Glomerular endothelial cell (primary cell): Measurements from ENCODE around the gene CDH8. TPM values are rescaled to one million over a fixed set of nuclear protein-coding genes. Genes with fewer than 3 reads are reported as not detected.
"Not testable (repeated sequence)": the region's sequence is repeated elsewhere in the genome, so short reads cannot be mapped to it uniquely, and the experiment has no call there.

ENCODE experiments used
- DNase-seq: peaks from one replicate; pipeline ENCODE4 v3.0.0-alpha.2; 2011; ENCODE audit warnings: low read depth, low spot score; ENCODE audit errors: extremely low read depth
- total RNA-seq: library from RNA; depleted of rRNA; stranded (reverse); fragments of >200 nt; gene quantifications from 2 replicates; pipeline ENCODE4 v1.2.3, GENCODE V29; 2015

CDH8 gene
- total RNA-seq, 1 donor from 2014 or later = 1.5 TPM

DNA sequence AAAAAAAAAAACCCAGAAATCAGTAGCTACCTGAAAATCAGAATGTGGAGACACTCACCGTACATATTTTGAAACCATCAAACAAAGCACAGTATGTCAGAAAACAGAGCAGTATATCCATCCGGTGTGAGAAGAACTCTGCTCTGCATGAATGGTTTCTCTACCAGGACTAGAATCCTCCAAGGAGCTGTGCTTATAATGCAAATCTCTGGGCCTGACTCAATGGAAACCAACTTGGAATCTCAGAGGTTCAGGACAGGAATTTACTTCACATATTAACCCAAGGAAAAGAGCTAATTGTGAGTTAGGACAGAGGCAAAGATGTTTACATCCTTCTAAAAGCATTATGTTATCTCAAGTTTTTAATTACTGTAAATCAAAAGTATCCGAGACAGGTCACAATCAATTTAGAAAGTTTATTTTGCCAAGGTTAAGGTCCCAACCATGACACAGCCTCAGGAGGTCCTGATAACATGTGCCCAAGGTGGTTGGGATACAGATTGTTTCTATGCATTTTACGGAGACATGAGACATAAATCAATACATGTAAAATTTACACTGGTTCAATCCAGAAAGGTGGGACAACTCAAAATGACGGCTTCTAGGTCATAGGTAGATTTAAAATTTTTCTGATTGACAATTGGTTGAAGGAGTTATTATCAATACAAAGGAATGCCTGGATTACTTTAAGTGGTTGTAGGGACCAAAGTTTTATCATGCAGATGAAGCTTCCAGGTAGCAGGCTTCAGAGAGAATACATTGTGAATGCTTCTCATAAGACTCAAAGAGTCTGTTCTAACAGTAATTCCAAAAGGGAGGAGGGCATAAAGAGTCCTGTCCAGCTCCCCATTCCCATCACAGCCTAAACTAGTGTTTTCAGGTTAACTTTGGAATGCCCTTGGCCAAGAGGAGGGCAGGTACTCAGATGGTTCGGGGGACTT, 164.1 kb downstream of the CDH8 start:
- DNase-seq = no peak

DNA sequence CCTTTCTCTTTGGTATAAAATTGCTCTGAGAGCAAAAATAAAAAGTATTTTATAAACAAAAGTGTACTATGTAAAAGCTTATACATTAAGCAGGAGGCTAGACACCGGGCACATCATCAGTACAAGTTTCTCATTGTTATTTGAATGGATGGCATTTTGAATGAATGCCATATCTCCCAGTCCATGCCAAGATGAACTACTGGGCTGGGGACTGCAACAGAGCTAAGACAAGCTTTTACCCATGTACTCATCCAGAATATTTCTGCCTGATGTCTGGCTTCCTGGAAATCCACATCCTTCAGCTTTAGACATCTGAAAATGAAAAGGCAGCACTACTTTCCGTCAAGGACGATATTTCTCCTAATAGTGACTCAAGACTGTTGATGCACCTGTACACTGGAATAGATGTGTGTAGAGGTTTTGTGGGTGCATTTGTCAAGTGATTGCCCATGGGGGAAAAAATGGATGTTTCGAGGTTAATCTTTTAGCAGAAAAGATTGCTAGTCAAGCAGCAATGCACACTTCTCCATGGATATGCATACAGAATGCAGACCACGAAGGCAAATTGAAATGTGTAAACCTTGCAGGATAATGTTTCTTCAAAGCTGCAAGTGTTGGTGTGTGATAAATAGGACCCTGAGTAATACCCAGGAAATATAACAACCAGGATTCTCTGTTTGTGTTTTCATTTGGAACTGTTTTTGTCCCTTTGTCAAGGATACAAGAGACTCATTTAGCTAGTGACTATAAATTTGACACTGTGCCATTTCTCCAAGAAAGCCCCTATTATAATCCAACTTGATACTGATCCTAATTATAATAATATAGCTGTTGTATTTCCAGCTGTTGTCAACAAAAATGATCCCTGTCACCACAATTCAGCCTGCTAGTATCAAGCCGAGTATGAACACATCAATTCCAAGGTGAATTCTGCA, 173.8 kb downstream of the CDH8 start:
- no peak for DNase-seq

DNA sequence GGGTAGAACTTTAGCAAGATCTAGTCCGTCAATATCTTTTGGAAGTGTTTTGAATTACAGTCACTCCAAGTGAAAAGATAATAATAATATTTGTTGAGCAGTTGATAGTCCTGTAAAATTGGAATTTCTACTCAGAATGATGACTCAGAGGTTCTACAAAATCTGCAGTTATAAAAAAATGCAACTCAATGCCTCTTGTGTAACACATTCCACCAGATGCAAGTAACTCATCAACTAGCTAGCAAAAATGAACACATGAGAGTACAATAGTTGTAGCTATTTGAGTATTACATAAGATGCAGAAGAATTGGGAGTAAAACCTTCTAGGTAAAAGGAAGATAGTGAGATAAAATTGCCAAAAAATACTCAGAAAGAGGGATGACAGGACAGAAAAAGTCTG, 177.2 kb downstream of the CDH8 start:
- DNase-seq = no peak

DNA sequence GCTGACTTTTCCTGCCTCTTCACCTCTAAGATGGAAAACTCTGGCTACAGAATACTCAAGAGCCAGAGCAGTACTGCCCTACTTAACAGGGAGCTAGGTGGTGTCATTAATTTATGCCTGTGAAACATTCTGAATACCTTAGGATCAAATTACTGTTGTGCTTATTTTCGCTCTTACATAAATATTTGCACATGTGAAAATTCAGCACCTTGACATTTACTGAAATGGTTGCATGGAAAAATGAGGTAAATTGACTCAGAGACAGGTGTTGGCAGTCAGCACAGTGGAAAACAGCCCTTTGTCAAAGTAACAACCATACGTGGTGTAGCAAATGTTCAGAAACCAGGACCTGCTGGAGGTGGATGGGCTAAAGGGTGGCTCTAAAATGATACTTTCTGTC, 193.6 kb downstream of the CDH8 start:
- no peak for DNase-seq

DNA sequence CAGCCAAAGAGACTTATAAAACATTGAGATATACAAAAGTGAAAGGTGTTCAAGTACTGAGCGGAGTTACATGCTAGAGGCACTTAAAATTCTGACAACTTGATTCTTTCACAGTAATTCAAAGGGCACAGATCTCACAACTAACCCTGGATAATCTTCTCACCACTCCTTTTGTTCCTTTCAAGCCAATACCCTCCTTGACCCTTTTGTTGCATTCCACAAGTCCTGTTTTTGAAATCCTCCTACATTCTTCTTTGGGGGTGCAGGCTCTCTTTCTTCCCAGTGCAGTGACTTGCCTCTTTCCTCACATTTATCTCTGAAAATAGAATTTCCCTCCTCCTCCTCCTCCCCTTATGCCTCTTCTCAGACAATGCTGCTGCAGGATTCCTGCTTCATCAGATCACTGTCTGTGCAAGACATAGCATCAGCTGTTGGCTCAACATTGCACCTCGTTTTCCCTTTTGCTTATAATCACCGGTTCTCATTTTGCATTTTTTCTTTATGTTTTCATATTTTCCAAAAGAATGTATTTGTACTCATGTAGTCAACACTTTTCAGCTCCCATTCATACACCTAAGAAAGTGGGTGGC, 199.3 kb downstream of the CDH8 start:
- DNase-seq = no peak

DNA sequence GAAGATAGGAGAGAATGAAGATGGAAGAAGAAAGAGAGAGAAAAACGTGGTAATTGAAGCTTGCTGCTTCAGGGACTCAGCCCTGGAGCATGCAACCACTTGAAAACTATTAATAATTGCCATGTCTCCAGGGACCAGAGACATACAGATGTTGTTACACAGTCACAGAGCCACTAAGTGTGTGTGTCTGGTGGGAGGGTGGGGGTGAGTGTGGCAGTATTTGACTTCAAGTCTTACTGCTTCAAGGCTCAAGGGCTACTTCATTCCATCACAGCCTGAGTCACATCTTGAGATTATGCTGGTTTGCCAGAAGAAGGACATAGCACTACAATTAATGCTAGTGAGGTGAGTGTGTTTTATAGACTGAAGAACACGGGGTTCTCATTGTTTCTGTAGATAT, 202.2 kb downstream of the CDH8 start:
- DNase-seq = no peak

DNA sequence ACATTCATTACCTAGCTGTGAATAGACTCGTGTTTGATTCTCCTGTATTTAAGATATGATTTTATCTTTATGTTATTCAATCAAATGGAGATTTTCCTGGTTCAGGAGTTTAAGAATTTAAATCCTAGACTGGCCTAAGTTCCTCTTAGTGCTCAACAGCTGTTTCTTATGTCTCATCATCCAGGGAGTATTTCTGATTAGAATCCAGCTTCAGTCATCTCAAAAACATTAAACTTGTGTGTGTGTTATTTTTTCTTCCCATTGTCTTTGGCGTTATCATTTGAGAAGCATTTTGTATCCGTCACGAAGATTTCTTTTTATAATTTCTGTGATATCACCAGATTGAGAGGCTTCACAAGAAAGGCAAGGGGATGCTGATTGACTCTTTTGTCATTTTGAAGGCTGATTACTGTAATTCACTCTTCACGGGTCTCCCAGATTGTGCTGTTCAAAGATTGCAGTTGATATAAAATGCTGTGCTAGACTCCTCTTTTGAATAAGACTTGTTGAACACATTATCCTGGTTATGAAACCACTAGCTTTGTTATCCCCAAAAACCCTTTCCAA, 204.8 kb downstream of the CDH8 start:
- no peak for DNase-seq

DNA sequence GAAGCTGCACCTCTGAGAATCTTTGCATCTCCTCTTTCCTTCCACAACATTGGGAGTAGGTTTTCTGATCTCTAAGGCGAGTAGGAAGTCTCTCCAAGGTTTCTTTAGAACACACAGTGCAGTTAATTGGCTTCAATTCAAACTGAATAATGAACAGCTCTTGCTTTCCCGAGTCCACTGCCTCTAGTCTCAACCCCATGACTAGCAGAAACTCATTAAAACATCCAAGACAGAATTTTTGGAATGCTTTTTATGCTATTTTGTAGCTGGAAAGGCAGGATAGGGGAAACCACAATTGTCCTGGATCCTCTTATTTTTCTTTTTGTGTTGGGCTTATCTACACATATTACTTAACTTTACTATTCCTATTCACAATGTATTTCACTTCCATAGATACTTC, 206.6 kb downstream of the CDH8 start:
- no peak for DNase-seq

DNA sequence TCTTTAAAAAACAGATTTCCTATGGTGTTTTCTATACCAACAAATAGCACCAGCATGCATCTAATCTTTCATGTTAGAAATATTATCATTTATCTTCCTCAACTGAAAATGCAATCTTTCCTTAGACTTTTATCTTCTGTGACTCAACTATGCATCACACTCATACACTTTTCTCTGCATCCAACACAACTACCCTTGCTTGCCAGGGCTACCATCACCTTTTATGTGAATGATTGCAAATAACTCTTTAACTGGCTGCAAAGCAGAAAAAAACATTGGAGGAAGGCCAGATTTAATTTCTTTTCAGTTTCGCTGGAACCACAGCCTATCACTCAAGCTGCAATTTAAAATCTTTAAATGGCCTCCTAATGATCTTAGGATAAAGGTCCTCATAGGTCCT, 212.9 kb downstream of the CDH8 start:
- no peak for DNase-seq

DNA sequence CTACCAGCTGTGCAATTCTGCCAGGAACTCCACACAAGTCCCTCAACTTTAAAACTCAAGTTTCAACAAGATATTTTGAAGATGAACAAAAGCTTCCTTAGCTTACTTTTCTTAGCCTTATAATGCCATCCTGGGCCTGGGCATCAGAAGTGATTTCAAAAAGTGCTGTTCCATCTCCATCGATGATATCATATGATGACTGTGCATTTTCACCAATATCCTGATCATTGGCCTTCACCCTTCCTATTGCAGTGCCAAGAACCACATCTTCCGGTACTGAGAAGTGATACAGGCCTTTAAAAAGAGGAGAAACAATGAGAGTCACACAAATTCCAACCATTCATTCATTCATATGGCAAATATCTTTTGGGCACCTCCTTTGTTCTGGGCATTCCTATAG, 215.4 kb downstream of the CDH8 start:
- DNase-seq = no peak

DNA sequence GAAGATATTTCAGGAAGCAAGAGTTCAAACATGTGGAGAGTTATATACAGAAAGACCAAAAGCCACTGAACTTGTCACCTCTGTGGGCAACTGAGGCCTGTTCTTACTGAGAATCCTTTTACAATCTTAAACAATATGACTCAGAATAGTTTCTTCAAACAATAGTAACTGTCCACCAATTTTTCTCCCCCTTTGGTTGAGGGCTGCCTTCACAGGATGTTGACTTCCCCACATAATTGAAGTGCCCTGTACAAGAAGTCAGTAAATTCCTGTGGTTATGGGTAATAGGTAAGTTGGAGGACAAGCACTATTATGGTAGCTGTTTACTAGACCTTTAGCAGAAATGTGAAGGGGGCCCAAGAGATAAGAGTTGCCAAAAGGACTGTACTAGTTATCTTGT, 215.8 kb downstream of the CDH8 start:
- DNase-seq = no peak

DNA sequence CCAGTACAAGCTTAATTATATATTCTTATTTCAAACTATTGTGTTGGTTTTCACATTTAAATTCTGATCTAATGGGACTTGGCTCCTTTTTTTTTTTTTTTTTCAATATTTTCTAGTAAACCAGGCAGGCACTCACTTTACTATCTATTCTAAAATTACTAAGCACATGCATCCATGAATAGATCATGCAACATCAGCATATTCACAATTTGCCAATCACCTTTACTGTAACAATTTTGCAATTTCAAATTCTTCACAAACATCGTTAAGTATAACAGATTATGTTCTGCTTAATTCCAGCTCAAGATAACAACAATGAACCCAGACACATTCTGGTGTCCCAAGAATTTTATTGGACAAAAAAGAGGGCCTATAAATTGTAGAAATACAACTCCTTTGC, 217.4 kb downstream of the CDH8 start:
- DNase-seq = no peak

DNA sequence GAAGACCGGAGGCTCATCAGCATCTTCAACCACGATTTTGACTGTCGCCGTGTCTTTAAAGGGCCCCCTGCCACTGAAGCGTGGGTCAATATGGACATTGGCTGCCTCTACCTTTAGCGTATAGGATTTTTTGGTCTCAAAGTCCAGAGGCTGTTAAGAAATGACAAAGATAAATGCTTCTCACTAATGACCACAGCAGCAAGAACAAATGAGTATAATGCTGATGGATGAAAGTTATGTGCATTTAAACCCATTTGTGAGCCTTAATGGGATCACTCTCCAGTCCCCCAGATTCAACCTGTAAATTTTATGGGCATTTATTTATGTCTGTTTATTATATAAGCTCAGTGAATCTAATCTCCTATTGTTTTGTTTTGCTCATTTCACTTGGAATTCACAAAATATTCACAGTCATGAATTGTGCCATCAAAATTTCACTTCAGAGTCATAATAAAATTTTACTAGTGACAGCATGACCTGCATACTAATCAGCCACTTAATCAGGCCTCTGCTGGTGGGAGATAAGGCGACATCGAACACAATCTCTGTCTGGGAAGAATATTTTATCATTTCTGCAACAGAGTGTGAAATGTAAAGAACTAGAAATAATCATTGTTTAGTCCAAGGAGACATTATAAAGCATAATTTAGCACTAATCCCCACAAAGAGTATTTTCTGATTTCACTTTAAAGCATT, 218.5 kb downstream of the CDH8 start:
- no peak for DNase-seq

DNA sequence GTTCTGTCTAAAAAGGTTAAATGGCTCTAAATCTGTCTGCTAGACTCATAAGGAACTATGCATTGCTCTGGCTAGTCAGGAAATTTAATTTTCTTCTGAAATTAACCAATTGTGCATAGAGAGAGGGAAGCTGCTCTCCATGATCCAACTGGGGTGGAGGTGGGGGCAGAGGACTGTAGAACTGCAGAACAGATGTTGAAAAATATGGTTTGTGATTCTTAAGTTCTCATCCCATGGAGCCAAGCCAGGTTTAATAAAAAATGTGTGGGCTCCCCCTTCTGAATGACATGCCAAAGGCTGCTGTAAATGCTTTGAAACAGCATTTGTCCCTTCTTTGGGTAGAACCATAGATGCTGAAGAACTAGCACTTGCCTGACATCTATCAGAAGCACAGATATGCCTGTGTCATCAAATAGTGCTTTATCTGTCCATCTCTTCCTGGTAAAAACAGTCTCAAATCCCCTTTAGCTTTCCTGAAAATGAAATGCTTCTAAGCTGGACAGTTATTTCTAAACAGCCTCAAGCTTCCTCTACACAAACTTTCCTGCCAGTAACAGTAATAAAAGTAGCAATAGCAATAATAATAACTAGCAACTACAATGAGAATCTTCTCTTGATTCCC, 221.4 kb downstream of the CDH8 start:
- no peak for DNase-seq

DNA sequence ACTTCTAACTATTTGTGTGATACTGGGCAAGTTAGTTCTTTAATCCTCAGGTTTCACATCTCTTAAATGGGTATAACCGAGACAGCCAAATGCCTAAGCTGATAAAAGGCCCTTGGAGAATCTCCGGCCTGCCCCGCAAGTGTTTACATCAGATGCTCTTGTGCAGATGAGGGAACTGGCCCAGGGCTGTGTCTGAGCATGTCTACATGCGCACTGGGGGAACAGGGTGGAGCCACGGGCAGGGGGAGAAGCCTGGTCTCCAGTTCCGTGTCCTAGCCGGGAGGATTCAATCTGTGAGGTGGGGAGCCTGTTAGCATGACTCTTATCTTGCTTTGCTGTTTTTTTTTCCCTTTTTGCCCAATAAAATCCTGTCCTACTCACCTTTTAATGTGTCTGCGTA, 222.9 kb downstream of the CDH8 start:
- no peak for DNase-seq

DNA sequence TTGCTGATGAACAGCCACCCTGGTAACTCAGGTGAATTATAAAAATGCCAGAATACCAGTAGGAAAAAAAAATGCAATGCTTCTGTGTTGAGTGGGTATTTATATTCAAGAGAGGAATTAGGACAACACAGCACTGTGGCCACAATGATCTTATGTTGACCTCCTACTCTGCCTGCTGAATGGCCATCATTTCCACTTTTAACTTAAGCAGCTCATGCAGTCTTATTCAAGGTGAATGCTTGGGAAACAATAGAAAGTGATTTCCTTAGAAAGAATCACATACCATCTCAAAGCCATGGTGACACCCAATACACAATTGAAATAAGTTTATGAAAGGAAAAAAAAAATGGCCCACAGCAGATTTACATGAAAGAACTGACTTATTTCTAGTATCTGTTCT, 224.0 kb downstream of the CDH8 start:
- no peak for DNase-seq

DNA sequence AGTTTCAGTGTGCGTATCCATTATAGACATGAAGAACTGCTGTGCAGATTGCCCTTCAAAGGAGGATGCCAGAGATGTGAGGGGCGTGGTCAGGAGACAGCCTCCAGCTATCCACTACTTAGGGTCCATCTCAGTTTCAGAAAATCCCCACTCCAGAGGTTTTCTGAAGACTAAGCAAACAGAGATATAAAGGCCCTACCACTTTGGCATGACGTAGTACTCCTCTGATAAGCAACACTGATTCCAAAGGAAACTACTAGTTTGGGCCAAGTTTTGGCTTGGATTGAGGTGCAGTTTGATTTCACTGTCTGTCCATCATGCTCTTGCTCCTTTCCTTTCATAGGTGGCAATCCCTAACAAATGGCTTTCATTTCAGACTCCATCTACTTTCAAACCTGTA, 228.7 kb downstream of the CDH8 start:
- no peak for DNase-seq

DNA sequence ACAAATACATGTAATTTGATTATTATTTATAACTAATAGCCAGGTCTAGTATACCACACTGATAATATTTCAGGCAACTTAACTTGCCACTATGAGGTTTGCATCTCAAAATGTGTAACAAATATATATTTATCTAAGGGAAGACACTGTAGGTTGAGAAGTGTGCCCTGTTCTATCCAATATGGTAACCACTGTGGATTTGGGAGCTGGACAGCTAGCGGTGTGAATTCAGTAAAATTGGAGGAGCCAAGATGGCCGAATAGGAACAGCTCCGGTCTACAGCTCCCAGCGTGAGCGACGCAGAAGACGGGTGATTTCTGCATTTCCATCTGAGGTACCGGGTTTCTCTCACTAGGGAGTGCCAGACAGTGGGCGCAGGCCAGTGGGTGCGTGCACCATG, 235.0 kb downstream of the CDH8 start:
- DNase-seq = not testable (repeated sequence)

DNA sequence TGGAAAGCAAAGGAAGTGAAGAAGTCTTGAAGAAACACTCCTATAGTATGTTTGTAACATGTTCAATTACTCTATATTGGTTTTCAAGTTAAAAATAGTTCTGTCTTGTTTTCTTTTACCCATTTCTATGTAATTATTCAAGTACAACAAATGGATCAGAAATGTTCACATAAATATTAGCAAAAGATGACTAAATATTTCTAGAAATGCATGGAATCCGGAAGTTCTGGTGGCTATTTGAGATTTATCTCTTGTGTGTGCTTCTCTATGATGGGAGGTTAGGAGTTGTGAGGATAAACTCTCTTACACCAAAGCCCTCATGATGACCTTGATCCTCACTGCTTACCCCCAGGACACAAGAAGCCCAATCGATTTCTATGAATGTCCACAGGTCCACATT, 237.5 kb downstream of the CDH8 start:
- no peak for DNase-seq

DNA sequence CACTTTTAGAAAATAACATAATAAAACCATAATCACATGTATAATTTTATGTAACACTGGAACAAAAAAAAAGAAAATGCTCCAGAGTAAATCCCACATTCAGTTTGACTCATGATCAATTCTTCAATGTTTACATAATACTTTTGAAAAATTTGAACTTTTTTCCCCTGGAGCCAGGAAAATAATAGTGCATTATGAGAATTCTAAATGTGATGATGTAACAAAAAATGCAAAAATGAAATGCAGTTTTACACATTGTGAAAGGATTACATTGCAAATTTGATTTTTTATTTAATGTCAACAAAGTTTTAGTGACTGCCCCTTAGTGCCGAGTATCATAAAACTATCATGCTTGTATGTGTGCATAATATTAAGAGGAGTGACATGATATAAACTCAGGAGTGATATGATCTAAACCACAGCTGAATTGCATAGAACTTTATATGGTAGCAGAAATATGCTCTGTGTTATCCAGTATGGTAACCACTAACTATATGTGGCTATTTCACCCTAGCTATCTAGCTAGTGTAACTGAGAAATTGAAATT, 238.2 kb downstream of the CDH8 start:
- DNase-seq = no peak
